GM12878 (cell line): Measurements from ENCODE around the gene PIP4K2A. TPM values are rescaled to one million over a fixed set of nuclear protein-coding genes. Genes with fewer than 3 reads are reported as not detected.

Experiments
- ATAC-seq: fragments of 200-7000 bp; cut with Tn5 transposase; 3 replicates; pipeline ENCODE4 v1.9.1; 2020; ENCODE audit warnings: mild to moderate bottlenecking, moderate library complexity
- BruUV-seq: library from RNA; stranded (reverse); fragments of 400-500 nt; replicated peaks from 2 replicates; lab custom pipeline; 2021; lab: Mats Ljungman, UMichigan
- CTCF ChIA-PET: fragments of 300-600 bp; sonication (Branson Sonifier 250); formaldehyde crosslinking; extraction: SDS; loops from one replicate; lab custom pipeline; 2021; ENCODE audit warnings: inconsistent platforms; lab: Yijun Ruan, JAX
- POLR2A ChIA-PET: fragments of 350-600 bp; formaldehyde crosslinking; extraction: SDS; loops from one replicate; lab custom pipeline; 2021; ENCODE audit warnings: inconsistent platforms; lab: Charles Lee
- RAD21 ChIA-PET: fragments of 300-600 bp; sonication (Branson Sonifier 250); formaldehyde crosslinking; loops from one replicate; lab custom pipeline; 2023; ENCODE audit warnings: antibody characterized with exemption; ENCODE audit not compliant: unreplicated experiment; lab: Charles Lee
- SMC1A ChIA-PET: fragments of 300-600 bp; sonication (Branson Sonifier 250); formaldehyde crosslinking; loops from one replicate; lab custom pipeline; 2023; ENCODE audit not compliant: unreplicated experiment, uncharacterized antibody; lab: Charles Lee
- DNase-seq: peaks from one replicate; pipeline ENCODE4 v3.0.0-alpha.2; 2011; ENCODE audit warnings: low read depth, low spot score
- FAIRE-seq: peaks from 3 replicates; lab custom pipeline; 2011; peaks lifted over from hg19 to GRCh38; lab: Jason Lieb, UNC
- H2AFZ ChIP-seq: 2 replicates; pipeline ENCODE4 v1.6.0; 2011; ENCODE audit warnings: low read depth, low read length, control low read depth; ENCODE audit not compliant: control insufficient read depth
- H3K27ac ChIP-seq: 2 replicates; pipeline ENCODE4 v1.5.1; 2011; ENCODE audit warnings: control low read depth; ENCODE audit not compliant: control insufficient read depth, insufficient read depth
- H3K27me3 ChIP-seq, 2 experiments: replicated peaks in 1 of 2; 2 replicates each; pipeline versions ENCODE4 v1.6.0 to v1.6.1; 2011; ENCODE audit warnings: low read length in 1 of 2; ENCODE audit not compliant: control insufficient read depth in 2 of 2, insufficient read depth in 2 of 2
- H3K36me3 ChIP-seq, 2 experiments: 2 replicates each; pipeline ENCODE4 v1.5.1; 2011; ENCODE audit warnings: low read length in 1 of 2; ENCODE audit not compliant: control insufficient read depth in 2 of 2, insufficient read depth in 2 of 2
- H3K4me1 ChIP-seq: 2 replicates; pipeline ENCODE4 v1.6.1; 2011; ENCODE audit warnings: mild to moderate bottlenecking, low read length, moderate library complexity, mixed read lengths; ENCODE audit not compliant: control insufficient read depth, insufficient read depth
- H3K4me2 ChIP-seq: 2 replicates; pipeline ENCODE4 v1.6.0; 2011; ENCODE audit warnings: control low read depth; ENCODE audit not compliant: control insufficient read depth, insufficient read depth
- H3K4me3 ChIP-seq: fragments of 200-600 bp; sonication (generic); 2 replicates; pipeline ENCODE4 v1.5.1; 2016
- H3K79me2 ChIP-seq: 2 replicates; pipeline ENCODE4 v1.6.0; 2011; ENCODE audit warnings: low read length; ENCODE audit not compliant: control insufficient read depth, insufficient read depth
- H3K9ac ChIP-seq: 2 replicates; pipeline ENCODE4 v1.8.0; 2011; ENCODE audit warnings: low read length, control low read depth, mixed read lengths; ENCODE audit not compliant: control insufficient read depth, insufficient read depth
- H3K9me3 ChIP-seq: replicated peaks from 3 replicates; pipeline ENCODE4 v1.5.1; 2011; ENCODE audit warnings: mild to moderate bottlenecking, low read length; ENCODE audit not compliant: control insufficient read depth, insufficient read depth
- H4K20me1 ChIP-seq: 2 replicates; pipeline ENCODE4 v1.6.0; 2011; ENCODE audit not compliant: control insufficient read depth, insufficient read depth
- CTCF ChIP-seq, 3 experiments: IDR thresholded peaks in 2 of 3; conservative IDR thresholded peaks in 1 of 3; 2 replicates each; pipeline ENCODE4 v1.5.1; 2011; ENCODE audit warnings: low read depth in 3 of 3, low read length in 3 of 3, mild to moderate bottlenecking in 3 of 3, control low read depth in 2 of 3, moderate library complexity in 2 of 3, inconsistent platforms in 1 of 3, mixed read lengths in 1 of 3; ENCODE audit not compliant: control insufficient read depth in 2 of 3, insufficient read depth in 1 of 3; ENCODE audit errors: extremely low read depth in 1 of 3
- IKZF1 ChIP-seq: fragments of 450-650 bp; conservative IDR thresholded peaks from 2 replicates; pipeline ENCODE4 v1.6.1; 2017; ENCODE audit warnings: antibody characterized with exemption, mild to moderate bottlenecking
- IKZF2 ChIP-seq, 2 experiments: fragments of 450-650 bp; IDR thresholded peaks; 2 replicates each; pipeline ENCODE4 v1.6.1; 2017; ENCODE audit warnings: mild to moderate bottlenecking in 2 of 2, moderate library complexity in 2 of 2
- LARP7 ChIP-seq: fragments of 450-650 bp; IDR thresholded peaks from 2 replicates; pipeline ENCODE4 v1.6.1; 2017; ENCODE audit warnings: mild to moderate bottlenecking
- RAD21 ChIP-seq: IDR thresholded peaks from 2 replicates; pipeline ENCODE4 v1.6.1; 2011; ENCODE audit warnings: mild to moderate bottlenecking, low read depth, low read length, moderate library complexity; ENCODE audit not compliant: insufficient read depth
- RUNX3 ChIP-seq: IDR thresholded peaks from 2 replicates; pipeline ENCODE4 v1.6.1; 2012; ENCODE audit warnings: low read length, inconsistent platforms
- SMC3 ChIP-seq: IDR thresholded peaks from 2 replicates; pipeline ENCODE4 v1.6.1; 2011; ENCODE audit warnings: low read length, improper control_type of control experiment, borderline replicate concordance
- STAT1 ChIP-seq: fragments of 450-650 bp; conservative IDR thresholded peaks from 2 replicates; pipeline ENCODE4 v1.6.1; 2014; ENCODE audit warnings: antibody characterized with exemption, mild to moderate bottlenecking
- YY1 ChIP-seq: IDR thresholded peaks from 2 replicates; pipeline ENCODE4 v1.6.1; 2011; ENCODE audit warnings: low read depth, mild to moderate bottlenecking, low read length
- ZNF207 ChIP-seq: fragments of 450-650 bp; IDR thresholded peaks from 2 replicates; pipeline ENCODE4 v1.6.1; 2014; ENCODE audit warnings: antibody characterized with exemption, mild to moderate bottlenecking, borderline replicate concordance
- ZNF274 ChIP-seq: IDR thresholded peaks from one replicate; pipeline ENCODE4 v1.8.0; 2011; ENCODE audit not compliant: insufficient read length, insufficient read depth
- ZNF384 ChIP-seq: IDR thresholded peaks from 2 replicates; pipeline ENCODE4 v1.6.1; 2012; ENCODE audit warnings: low read depth, mild to moderate bottlenecking, low read length, improper control_type of control experiment, borderline replicate concordance
- WGBS: methylation state at CpG from one replicate; pipeline ENCODE4 v1.1.6; 2016; ENCODE audit warnings: low lambda C conversion rate; ENCODE audit not compliant: insufficient replicate concordance, insufficient coverage; ENCODE audit errors: missing lambda C conversion rate; 5-methylcytosine and 5-hydroxymethylcytosine counted together
- in situ Hi-C: fragments of 300-500 bp; cut with MboI; formaldehyde crosslinking; loops from 9 replicates; pipeline ENCODE4 v1.14.3; 2018; ENCODE audit warnings: mixed read lengths
- intact Hi-C: fragments of 100-400 bp; cut with micrococcal nuclease; formaldehyde crosslinking; loops from one replicate; pipeline ENCODE4 v1.14.2; 2022; ENCODE audit not compliant: unreplicated experiment
- polyA plus RNA-seq, 11 experiments: library from polyadenylated mRNA; depleted of rRNA in 4 of 11; unstranded in 6 of 11; stranded (reverse) in 5 of 11; fragments of >200 nt; fragmentation: Nextera tagmentation in 4 of 11; fragmentation: Illumina TruSeq in 1 of 11; extraction: Ambion mirVana in 4 of 11; extraction: Trizol in 1 of 11; gene quantifications; 1 replicate in 1 of 11; 2 replicates in 10 of 11; pipeline versions ENCODE4 v1.2.1 to v1.2.3, GENCODE V29; 2011 to 2016; ENCODE audit warnings: inconsistent platforms in 2 of 11, missing spikeins in 2 of 11, low read depth in 1 of 11
- total RNA-seq, 4 experiments: library from RNA; depleted of rRNA in 3 of 4; stranded (reverse); fragments of >200 nt in 3 of 4; fragmentation: Illumina TruSeq in 1 of 4; extraction: Trizol in 1 of 4; gene quantifications; 2 replicates each; pipeline versions ENCODE4 v1.2.1 to v1.2.3, GENCODE V29; 2013 to 2021

The PIP4K2A gene
- total and polyA plus RNA-seq, 10 of the 15 experiments (the other 5 are each of a cell fraction or from before 2014, with no cell fraction given): 54.3 to 139 (median 84.4) TPM

- in situ Hi-C loops: loop anchor here (10.0 kb wide), 1 partner anchor 579 kb away; no protein-coding TSS in a partner anchor
- Histone ChIP-seq H3K9me3 (no peaks in the 10 kb centered on the region), H3K4me1 (0 out of 2 replicates have a peak, but pooled peaks cover 2% of the 10 kb centered on the region), H4K20me1 (no peaks in the 10 kb centered on the region), H3K27ac (0 out of 2 replicates have a peak overlapping the region, but pooled peaks have one; percentile 49), H3K27me3 (no peaks in the 10 kb centered on the region), H3K36me3 (peaks cover 8 to 26% of the 10 kb centered on the region in 2 experiments), H3K4me2 (no peak overlapping the region), H3K9ac (no peak overlapping the region), H3K79me2 (no peaks in the 10 kb centered on the region), H3K4me3 (no peak overlapping the region), H2AFZ (no peak overlapping the region)
- ChIA-PET CTCF (interaction anchor here (0.5 to 4.4 kb wide), 28 partner anchors 10 to 430 kb away, joined by 3 to 48 read pairs (median 4); no protein-coding TSS in a partner anchor), RAD21 (interaction anchor here (0.6 to 3.2 kb wide), 24 partner anchors 11 to 580 kb away, joined by 3 to 14 read pairs (median 4); no protein-coding TSS in a partner anchor), POLR2A (interaction anchor here (0.8 to 1.7 kb wide), 4 partner anchors 9 to 177 kb away, joined by 3 read pairs; no protein-coding TSS in a partner anchor), SMC1A (interaction anchor here (0.6 to 5.1 kb wide), 30 partner anchors 10 to 580 kb away, joined by 3 to 32 read pairs (median 4); no protein-coding TSS in a partner anchor)
- peak; percentile 64; the same call in 1 of the 2 replicates for TF ChIP-seq SMC3
- no peak for TF ChIP-seq STAT1
- TF ChIP-seq IKZF1: peak; percentile 30; the same call in 1 of the 2 replicates
- TF ChIP-seq CTCF (IDR thresholded peaks at IDR 0.05 in 2 of 3, conservative IDR thresholded peaks at IDR 0.05 in 1 of 3; ENCODE audit: control insufficient read depth in 2 of 3, extremely low read depth in 1 of 3, insufficient read depth in 1 of 3, low read depth in 3 of 3, low read length in 3 of 3): peak; percentile 57 to 66 (median 63)
- TF ChIP-seq ZNF274: no peak
- 0 out of 2 replicates have a peak, but pooled peaks have one; percentile 21 for TF ChIP-seq LARP7
- peak; percentile 32; the same call in 1 of the 2 replicates for TF ChIP-seq ZNF384
- peak; percentile 22 to 52; a peak in 2 of 4 replicates for TF ChIP-seq IKZF2 (IDR thresholded peaks at IDR 0.05)
- peak; percentile 33; the same call in 1 of the 2 replicates for TF ChIP-seq RUNX3
- peak; percentile 84 for TF ChIP-seq RAD21
- TF ChIP-seq ZNF207: no peak
- 0 out of 2 replicates have a peak, but pooled peaks have one; percentile 44 for TF ChIP-seq YY1
- ATAC-seq (peak; percentile 76), FAIRE-seq (peak; percentile 72), DNase-seq (no peak)
- no TSS peak for BruUV-seq
- WGBS: 30% methylated on average over 7 of the region's 7 CpGs
- intact Hi-C loops: loop anchor here (2.0 to 10.0 kb wide), 3 partner anchors 415 to 579 kb away; no protein-coding TSS in a partner anchor
Observed at GRCh38 chr10:22573820-22574569, 140.4 kb downstream of the PIP4K2A start.
